Stimulated activated CD4-positive, alpha-beta T cell treated with anti-CD3 and anti-CD28 coated beads, Interleukin-15, amount 100 ng/mL, for 24 hours (primary cell): ENCODE data around the gene GALNS.
A peak's percentile ranks its signal among the peaks of the same experiment; 100 is the strongest.

Experiments used
- DNase-seq: peaks from one replicate; pipeline ENCODE4 v3.0.0-alpha.2; 2020

GALNS gene

DNA sequence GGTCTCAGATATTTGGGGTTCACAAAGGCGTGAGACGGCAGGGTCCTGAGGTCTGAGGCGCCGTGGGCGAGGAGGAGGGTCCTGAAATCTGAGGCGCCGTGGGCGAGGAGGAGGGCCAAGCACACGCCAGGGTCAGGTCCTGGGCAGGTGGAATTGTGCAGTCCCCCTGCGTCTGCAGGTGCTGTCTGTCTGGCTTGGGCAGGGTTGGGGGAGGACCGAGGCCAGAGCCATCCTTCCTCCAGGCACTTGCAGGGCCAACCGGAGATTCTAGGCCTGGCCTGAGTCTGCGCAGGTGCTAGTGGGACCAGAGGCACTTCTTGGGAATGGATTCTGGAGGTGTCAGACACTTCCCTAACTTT, 42.6 kb downstream of the GALNS start:
- no peak for DNase-seq

DNA sequence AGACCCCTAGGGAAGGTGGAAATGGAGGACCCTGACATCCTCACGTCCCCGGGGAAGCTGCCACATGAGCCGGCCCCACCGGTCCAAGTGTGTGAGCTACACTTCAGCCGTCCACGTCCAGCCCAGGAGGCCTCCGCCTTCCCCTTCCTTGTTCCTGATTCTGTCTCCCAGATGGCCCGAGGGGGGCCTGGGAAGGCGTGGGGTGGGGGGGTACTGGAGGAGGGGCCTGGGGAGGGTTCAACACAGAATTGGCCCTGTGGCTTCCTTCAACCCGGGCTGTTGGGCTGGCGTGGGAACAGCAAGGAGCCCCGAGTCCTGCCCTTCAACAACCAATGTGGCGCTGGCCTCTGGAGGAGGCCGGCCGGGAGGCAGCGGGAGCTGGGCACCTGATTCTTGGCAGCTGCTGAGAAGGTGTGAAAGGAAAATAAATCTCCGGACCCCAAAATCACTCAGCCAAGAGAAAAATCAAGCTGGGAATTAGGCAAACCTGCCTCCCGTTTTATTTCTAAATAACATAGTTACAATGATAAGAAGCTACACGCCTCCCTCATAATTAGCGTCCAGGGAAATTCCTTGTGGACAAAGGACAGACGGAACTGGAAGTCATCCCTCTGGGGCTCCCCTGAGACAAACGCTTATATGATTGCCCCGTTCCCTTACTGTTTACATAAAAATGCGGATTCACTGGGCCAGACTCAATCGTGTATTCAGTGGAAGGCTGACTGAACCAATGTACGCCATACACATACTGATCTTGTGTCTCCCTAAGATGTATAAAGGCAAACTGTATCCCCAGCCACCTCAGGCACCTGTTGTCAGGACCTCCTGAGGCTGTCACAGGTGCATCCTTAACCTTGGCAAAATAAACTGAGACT, 43.2 kb downstream of the GALNS start:
- DNase-seq, result no peak

DNA sequence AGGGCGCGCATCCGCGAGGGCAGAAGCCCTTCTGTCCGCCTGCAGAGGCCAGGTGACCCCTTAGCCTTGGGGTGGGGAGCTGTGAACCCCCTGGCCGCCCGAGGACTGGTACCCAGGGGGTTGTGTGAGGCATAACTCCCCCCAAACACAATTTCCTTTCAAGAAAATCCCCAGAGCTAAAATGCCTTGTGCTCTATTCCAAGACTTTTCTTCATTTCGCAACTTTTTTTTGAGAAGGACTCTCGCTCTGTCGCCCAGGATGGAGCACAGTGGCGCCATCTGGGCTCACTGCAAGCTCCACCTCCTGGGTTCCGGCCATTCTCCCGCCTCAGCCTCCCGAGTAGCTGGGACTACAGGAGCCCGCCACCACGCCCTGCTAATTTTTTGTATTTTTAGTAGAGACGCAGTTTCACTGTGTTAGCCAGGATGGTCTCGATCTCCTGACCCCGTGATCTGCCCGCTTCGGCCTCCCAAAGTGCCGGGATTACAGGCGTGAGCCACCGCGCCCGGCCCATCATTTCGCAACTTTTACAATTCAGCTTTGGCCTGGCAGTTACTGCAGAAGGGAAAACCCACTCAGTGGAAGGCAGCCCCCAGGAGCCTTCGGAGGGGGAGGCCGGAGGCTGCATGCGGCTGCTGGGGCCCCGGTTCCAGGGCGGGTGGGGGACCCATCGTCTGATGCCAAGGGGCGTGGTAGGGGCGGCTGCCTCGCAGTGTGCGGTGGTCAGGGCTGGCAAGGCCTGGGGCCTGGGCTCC, 44.1 kb downstream of the GALNS start:
- peak; percentile 65 for DNase-seq

DNA sequence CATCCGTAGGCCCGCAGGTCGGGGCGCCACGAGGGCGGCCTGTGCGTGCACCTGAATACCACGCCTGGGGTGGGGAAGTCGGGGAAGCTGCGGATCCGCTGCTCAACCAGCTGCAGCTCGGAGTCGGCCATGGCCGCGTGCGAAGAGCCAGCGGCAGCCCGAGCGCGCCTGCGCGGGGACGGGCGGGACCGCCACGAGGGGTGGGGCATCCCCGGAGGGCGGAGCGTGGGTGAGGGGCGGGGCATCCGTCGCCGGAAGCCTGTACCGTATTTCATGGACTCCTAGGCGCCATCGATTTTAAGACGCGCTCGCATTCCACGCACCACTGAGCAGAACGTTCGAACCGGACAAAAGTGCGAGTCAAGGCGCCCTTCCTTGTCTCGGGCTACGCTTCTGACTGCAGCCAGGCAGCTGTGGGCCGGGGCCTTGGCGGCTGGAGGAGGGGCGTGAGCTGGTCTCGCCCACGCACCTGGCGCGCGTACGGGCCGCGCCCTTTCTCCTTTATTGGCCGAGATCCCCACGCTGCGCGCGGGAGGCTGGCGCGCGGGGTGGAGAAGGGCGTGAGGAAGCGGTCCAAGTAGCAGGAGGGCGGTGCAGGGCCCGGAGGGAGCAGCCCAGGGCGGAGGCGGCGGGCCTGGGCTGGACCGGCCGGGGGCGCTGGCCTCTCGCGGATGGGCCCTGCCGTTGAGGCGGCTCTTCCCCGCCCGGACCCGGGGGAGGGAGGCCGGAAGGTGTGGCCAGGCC, 44.8 kb downstream of the GALNS start, which contains the start of gene APRT:
Gene APRT (minus strand): TSS at position 160 of the 744 bp plus-strand sequence. CDS start 29 bp downstream, at position 131.
- peak; percentile 97 for DNase-seq

DNA sequence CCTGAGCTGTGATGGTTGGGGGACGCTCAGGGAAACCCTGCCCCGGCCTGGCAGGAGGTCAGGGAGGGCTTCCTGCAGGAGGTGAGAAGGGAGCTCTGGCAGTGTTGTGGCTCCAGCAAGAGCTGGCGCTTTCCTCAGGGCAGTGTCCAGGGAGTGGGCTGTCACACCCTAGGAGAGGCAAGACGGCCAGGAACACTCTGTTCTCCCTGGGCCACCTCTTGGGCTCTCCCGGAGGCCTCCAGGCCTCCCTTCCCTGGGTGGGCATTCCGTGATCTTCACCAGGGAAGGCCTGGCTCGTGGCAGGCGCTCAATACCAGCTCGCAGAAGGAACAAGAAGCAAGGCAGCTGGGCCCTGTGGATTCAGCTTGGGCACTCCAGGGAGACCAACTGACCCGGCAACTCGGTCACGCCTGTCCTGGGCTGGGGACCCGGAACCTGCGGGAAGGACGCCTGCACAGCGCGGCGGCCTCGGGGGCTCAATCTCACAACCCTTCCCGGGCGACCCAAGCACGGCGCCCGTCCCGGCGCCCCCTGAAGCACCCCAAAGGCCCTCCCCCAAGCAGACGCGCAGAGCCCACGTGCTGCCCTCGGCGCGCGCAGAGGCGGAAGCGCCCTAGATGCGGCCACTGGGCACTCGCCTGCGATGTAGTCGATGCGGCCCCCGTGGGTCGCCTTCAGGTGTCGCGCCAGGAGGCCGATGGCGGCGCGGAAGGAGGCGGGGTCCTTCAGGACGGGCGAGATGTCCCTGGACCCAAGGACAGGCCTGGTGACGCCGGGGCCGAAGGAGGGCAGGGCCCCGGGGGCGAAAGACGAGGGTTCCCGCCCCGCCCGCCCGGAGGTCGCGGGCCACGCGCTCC, 45.6 kb downstream of the GALNS start:
- peak; percentile 76 for DNase-seq

DNA sequence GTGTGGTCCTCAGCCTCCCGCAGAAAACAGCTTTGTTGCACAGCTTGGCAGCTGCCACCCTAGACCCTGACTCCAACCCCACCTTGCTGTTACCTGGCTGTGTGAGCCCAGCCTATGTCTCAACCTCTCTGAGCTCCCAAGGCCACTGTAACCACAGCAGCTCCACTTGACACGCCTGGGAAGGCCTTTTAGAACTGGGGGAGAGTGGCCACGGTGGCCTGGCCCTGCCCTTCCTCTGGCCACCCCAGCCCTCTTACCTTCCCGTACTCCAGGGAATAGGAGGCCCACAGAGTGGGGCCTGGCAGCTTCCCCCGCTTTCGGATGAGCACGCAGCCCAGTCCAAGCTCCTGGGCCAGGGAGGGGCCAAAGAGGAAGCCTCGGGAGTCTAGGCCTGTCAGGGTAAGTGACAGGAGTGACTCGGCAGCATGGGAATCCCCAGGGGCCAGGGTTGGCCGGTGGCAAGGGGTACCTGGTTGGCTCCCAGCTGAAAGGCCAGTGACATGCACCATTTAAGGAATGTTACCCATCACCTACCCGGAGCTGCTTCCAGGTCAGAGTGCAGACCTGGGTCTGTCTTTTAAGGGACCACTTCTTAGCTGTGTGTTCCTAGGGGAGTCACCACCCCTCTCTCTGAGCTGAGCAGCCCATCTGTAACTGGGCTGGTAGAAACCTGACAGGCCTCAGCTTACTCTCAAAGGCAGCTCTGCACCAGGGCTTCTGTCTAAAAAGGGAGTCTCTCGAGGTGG, 46.4 kb downstream of the GALNS start:
- DNase-seq, result peak; percentile 74

DNA sequence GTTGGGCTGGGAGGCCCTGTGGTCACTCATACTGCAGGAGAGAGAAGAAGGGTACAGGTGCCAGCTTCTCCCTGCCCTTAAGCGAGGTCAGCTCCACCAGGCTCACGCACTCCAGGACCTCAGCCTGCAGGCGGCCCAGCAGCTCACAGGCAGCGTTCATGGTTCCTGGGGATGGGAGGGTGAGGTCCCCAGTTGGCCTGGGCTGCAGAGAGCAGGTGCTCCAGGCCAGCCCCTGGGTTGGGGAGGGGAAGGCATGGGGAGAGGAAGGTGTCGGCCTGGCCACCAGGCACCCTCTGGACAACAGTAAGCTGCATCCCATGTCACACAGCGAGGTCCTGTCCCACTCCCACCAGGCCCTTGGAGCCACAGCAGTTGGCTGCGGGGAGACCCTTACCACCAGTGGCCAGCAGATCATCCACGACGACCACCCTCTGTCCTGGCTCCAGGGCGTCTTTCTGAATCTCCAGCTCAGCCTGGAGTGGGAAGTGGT, 47.0 kb downstream of the GALNS start:
- peak; percentile 43 for DNase-seq

DNA sequence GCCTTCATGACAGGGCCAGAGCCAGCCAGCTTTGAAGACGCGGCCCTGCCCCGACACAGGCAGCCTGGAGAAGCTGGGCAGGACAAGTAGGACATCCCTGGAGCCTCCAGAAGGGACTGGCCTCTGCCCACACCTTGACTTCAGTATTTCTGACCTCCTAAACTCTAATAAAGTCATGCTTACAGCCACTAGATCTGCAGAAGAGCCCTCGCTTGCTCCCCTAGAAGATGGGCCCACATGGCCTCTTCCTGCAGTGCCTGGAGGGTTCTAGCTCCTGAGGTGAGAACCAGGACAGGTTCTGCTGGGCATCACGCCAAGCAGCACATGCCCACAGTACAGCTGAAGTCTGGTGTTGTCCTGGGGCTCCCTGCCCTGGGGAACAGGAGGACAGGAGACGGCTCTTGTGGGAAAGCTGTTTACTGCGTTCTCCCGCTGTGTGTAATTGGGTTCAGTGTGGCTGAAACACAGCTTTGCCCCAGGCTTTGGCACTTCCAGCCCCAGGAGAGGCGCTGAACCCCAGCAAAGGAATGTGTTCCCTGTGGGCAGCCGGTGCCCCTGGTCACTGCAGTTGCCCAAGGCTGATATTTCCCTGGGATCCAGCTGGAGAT, 47.6 kb downstream of the GALNS start:
- DNase-seq, result peak; percentile 37

DNA sequence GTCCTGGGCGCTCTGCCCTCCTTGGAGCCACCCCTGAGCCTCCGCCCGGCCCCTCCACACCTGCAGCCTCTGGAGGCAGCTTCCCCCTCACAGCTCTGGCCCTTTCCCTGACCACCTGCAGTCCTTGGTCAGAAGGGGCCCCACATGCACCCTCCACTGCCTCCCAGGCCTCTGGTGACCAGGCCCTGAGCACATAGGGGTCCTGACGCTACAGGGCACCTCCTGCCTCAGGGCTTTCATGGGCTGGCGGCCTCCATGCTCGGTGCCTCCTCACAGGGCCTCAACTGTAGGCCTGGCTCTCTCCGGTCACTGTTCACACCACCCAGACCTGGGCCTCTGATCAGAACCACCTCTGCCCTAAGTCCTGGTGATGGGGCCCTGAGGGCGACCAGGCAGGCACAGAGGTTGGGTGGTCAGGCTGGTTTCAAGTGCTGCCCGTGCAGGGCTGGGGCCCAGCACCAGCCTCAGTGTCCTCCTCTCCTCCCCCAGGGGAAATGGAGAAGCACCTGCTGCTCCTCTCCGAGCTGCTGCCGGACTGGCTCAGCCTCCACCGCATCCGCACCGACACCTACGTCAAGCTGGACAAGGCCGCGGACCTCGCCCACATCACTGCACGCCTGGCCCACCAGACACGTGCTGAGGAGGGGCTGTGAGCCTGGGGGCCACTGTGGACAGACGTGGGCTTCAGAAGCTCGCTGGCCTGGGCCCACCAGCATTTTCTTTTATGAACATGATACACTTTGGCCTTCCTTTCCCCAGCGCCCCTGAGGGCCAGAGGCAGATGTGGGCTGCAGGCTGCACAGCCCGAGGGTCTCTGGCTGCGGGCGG, 48.9 kb downstream of the GALNS start:
- peak; percentile 43 for DNase-seq

DNA sequence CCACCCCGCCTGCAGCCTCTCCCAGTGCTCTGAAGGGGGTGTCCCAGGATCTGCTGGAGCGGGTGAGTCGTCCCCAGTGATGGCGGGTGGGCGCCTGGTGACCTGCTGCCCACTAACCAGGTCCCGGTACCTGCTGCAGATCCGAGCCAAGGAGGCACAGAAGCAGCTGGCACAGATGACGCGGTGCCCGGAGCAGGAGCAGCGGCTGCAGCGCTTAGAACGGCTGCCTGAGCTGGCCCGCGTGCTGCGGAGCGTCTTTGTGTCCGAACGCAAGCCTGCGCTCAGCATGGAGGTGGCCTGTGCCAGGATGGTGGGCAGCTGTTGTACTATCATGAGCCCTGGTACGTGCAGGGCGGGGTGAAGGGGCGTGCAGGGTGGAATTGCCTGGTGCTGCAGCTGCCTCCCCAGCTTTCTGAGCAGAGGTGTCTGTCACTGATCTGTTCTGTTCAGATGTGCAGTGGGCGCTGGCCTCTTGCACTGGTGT, 49.6 kb downstream of the GALNS start:
- DNase-seq, result peak; percentile 38

DNA sequence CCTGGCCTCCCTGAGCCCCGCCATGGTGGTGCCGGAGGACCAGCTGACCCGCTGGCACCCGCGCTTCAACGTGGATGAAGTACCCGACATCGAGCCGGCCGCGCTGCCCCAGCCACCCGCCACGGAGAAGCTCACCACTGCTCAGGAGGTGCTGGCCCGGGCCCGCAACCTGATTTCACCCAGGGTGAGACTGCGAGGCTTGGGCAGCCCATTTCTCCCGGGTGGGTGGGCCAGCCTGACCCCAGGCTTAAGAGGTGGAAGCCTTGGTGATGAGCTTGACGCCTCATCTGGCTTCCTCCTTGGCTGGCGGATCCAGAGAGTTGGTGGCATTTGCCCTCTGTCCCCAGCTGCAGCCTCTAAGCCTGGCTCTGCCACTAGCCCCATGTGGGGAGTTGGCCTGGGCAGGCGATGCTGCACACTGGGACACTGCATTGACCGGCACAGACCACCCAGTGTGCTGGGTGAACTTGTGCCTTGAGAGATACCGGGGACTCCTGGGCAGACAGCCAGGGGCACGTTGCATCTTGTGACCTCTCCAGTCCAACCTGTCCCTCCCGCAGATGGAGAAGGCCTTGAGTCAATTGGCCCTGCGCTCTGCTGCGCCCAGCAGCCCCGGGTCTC, 50.1 kb downstream of the GALNS start:
- DNase-seq, result no peak

DNA sequence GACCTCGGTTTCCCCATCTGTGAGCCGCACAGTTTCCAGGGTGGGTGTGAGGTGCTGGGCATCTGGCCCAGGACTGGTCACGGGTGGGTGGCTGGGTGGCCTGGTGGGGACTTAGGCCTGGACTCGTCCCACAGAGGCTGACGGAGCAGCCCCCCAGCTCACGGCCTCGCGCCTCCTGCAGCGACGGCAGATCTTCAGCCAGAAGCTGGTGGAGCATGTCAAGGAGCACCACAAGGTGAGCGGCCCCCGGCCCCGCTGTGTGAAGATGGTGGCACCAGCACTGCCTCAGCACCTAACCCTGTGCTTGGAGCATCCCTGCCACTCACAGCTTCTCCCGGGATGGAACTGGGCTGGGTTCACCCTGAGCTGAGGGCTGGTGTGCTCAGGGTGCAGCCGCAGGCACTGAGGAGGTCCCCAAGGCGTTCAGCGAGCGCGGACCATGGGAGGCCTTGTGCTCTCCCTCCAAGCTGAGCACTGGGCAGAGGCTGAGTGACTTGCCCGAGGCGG, 50.8 kb downstream of the GALNS start:
- no peak for DNase-seq

DNA sequence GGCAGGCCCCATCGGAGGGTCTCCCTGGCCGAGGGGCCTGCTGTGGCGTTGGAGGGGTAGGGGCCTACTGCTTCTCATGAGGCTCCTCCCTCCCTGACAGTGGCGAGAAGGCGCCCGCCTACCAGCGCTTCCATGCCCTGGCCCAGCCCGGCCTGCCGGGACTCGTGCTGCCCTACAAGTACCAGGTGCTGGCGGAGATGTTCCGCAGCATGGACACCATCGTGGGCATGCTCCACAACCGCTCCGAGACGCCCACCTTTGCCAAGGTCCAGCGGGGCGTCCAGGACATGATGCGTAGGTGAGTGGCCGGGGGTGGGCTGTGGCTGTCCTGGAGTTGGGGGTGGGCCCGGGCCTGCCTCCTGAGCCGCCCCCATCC, 51.4 kb downstream of the GALNS start:
- DNase-seq, result no peak

DNA sequence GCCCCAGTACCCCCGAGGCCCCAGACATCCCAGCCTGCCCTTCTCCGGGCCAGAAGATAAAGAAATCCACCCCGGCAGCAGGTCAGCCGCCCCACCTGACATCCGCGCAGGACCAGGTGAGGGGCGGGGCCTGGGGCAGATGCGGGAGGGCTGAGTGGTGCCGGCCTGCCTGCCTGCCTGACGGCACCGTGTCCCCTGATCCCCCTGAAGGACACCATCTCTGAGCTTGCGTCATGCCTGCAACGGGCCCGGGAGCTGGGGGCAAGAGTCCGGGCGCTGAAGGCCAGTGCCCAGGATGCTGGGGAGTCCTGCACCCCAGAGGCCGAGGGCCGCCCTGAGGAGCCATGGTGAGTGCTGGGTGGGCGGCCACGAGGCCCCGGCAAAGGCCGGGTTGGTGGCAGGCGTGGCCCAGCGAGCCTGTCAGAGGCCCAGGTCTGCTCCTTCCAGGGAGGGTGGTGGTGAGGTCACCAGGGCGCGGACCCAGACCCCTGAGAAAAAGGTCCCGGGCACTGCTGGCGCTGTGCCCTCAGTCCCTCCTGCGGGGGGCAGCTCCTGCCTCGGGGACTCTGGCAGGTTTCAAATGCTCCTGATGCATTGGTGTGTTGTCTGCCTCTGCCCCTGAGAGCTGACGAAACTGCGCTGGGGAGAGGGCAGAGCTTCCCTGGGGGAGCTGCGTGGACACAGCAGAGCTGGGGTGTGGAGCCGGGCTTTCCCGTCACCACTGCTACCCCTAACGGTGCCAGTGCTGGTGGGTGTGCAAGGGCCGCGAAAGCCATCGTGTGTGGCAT, 52.0 kb downstream of the GALNS start:
- DNase-seq, result peak; percentile 70

DNA sequence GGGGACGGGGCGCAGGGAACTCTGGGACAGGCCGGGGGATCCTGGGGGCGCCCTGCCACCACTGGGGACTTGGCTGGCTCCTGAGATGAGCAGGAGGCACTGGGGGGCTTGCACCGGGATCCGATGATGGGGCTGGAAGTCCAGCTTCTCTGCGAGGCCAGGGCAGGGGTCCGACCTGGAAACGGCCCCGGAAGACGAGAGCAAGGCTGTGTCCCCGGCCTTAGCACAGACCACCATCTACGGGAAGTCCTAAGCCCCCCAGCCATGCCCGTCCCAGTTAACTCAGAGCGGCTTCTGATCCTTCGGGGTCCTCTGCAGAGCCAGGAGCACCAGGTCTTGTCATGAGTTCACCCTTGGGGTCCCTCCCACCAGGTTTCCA, 52.6 kb downstream of the GALNS start:
- DNase-seq, result no peak

DNA sequence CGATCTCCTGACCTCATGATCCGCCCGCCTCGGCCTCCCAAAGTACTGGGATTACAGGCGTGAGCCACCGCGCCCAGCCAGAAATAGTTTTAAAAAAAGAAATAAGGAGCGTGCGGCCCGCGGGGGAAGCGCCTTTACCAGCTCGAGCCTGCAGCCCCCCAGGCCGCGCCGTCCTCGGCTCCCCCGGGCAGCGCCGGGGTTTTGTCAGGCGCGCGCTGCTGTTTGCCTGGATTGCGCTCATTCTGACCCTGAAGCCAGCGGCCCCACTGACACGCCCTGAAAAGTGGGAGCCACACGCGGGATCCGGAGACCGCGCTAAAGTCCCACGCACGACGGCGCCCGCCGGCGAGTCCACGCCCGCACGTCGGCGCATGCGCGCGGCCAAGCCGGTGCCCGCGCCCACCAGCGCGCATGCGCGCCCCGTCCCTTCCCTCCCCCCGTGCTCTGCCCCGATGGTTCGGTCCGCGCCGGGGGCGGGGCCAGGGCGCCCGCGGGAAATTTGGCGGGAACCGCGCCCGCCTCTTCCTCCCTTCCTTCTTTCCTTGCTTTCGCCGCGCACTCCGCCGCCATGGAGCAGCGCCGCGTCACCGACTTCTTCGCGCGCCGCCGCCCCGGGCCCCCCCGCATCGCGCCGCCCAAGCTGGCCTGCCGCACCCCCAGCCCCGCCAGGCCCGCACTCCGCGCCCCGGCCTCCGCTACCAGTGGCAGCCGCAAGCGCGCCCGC, 53.3 kb downstream of the GALNS start, which contains the start of gene CDT1:
Gene CDT1 (plus strand): TSS at position 526 of the 724 bp plus-strand sequence. CDS start 43 bp downstream, at position 569.
- peak; percentile 88 for DNase-seq

DNA sequence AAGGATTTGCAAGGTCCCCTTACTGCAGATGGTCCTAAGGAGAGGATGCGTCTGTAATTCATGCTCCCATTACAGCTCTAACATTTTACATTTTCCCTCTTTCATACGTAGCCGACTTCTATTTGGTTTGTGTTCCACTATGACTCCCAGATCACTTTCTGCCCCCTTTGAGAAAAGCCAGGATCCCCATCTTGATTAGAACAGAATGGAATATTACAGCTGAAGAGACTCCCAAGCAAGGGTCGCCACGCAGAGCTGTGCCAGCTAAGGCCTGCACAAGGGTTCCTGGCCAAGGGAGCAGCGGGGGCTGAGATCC, 56.5 kb downstream of the GALNS start:
- no peak for DNase-seq
